Measurements from ENCODE around the gene PINK1. TPM values are rescaled to one million over a fixed set of nuclear protein-coding genes. Genes with fewer than 3 reads are reported as not detected.
A peak's percentile ranks its signal among the peaks of the same experiment; 100 is the strongest.
"Not testable (repeated sequence)": the region's sequence is repeated elsewhere in the genome, so short reads cannot be mapped to it uniquely, and the experiment has no call there.

PINK1 gene
- total RNA-seq, 1 donor from 2014 or later, result 288 TPM

GRCh38 chr1:20663969-20664715 lies 30.9 kb downstream of the PINK1 start:
- intact Hi-C loops (cut with DNase I), result no loop called here
- ATAC-seq (no peak), DNase-seq (ENCODE audit: missing footprints) (no peak)

- intact Hi-C loops (cut with DNase I), result loop anchor here (2.0 kb wide), 1 partner anchor 19 kb away; no protein-coding TSS in a partner anchor
- ATAC-seq, result no peak
- DNase-seq (ENCODE audit: missing footprints), result no peak
These were observed 32.5 kb downstream of the PINK1 start for GRCh38 chr1:20665726-20666125.

GRCh38 chr1:20666146-20666545 lies 32.9 kb downstream of the PINK1 start:
- DNase-seq (ENCODE audit: missing footprints) (no peak), ATAC-seq (no peak)
- intact Hi-C loops (cut with DNase I), result loop anchor here (2.0 kb wide), 1 partner anchor 19 kb away; no protein-coding TSS in a partner anchor

- DNase-seq (ENCODE audit: missing footprints) (no peak), ATAC-seq (no peak)
- intact Hi-C loops (cut with DNase I), result loop anchor here (2.0 kb wide), 1 partner anchor 18 kb away; no protein-coding TSS in a partner anchor
These were observed 33.5 kb downstream of the PINK1 start for GRCh38 chr1:20666804-20667203.

DNA sequence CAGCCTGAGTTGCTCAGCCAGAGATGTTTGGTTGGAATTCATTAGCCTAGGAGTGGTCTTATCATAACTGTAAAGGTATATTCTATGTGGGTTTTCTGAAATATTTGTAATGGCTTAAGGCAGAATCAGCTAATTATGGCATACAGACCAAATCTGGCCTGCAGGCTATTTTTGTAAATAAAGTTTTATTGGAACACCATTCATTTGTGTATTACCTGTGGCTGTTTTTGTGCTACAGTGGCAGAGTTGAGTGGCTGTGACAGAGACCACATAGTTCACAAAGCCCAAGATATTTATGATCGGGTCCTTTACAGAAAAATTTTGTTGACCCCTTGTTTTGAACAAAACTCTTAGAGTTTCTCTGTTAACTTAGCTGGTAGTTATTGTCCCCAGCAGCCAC lies 35.3 kb downstream of the PINK1 start:
- ATAC-seq, result no peak
- intact Hi-C loops (cut with DNase I), result no loop called here
- DNase-seq (ENCODE audit: missing footprints), result no peak

- ATAC-seq (no peak), DNase-seq (ENCODE audit: missing footprints) (no peak)
- intact Hi-C loops (cut with DNase I), result no loop called here
These were observed 37.7 kb downstream of the PINK1 start for GRCh38 chr1:20670936-20671335.

DNA sequence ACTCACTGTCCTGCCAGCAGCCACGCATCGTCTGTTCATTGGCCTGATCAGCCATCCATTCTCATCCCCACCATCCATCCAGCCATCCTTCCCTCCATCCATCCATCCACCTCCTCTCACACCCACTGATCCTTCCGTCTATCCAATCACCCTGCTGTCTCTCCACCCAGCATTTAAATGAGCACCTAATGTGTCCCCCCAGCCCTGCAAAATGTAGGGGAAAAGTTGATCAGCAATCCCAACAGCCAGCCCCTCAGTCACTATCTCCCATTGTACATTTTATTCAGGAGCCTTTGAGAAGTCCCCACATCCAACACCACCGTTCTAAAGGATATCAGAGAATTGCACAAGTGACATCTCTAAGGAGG lies 39.0 kb downstream of the PINK1 start:
- ATAC-seq, result no peak
- DNase-seq (ENCODE audit: missing footprints), result no peak
- intact Hi-C loops (cut with DNase I), result no loop called here

DNA sequence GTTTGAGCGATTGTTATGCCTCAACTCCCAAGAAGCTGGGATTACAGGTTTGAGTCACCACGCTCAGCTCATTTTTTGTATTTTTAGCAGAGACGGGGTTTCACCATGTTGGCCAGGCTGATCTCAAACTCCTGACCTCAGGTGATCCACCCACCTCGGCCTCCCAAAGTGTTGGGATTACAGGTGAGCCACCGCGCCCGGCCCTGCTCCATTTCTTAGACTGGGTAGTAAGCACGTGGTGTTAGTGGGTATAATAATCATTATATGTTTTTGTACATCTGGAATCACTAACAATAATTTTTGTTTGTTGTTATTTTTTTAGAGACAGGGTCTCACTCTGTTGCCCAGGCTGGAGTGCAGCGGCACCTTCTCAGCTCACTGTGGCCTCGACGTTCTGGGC lies 40.4 kb downstream of the PINK1 start:
- intact Hi-C loops (cut with DNase I); ATAC-seq: not testable (repeated sequence)
- DNase-seq (ENCODE audit: missing footprints), result peak; percentile 55

DNA sequence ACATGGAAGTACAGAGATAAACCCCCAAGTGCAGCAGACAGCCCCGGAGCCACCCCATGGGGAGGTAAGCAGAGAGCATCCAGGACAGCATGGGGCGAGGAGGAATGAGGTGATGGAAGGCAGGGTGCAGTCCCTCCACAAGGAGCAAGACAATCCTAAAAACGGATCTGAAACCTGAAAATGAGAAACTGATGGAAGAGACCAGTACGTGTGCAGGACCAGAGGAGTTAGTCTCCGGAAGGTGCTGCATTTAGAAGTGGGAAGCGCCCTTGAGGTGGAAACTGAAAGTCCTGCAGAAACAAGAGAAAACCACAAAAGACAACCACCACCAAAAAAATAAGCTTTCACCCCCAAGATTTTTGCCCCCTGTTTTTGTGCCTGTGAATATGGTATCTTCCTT lies 45.3 kb downstream of the PINK1 start:
- DNase-seq (ENCODE audit: missing footprints) (peak; percentile 15), ATAC-seq (no peak)
- intact Hi-C loops (cut with DNase I), result no loop called here

DNA sequence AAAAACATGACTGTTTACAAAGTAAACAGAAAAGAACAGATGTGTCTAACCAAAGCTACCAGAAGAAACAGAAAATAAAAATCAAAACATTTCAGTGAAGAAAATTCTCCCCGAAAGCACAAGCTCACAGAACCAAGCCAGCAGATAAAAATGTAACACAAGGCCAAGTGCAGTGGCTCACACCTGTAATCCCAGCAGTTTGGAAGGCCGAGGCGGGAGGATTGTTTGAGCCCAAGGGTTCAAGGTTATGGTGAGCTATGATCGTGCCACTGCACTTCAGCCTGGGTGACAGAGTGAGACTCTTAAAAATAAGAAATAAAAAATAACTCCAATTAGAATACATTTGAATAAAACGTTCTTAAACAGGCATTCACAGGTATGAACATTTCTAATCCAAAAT lies 47.0 kb downstream of the PINK1 start:
- DNase-seq (ENCODE audit: missing footprints) (no peak), ATAC-seq (no peak)
- intact Hi-C loops (cut with DNase I), result no loop called here

- ATAC-seq (no peak), DNase-seq (ENCODE audit: missing footprints) (peak; percentile 21)
- intact Hi-C loops (cut with DNase I), result no loop called here
These were observed 48.7 kb downstream of the PINK1 start for GRCh38 chr1:20681999-20682398.

DNA sequence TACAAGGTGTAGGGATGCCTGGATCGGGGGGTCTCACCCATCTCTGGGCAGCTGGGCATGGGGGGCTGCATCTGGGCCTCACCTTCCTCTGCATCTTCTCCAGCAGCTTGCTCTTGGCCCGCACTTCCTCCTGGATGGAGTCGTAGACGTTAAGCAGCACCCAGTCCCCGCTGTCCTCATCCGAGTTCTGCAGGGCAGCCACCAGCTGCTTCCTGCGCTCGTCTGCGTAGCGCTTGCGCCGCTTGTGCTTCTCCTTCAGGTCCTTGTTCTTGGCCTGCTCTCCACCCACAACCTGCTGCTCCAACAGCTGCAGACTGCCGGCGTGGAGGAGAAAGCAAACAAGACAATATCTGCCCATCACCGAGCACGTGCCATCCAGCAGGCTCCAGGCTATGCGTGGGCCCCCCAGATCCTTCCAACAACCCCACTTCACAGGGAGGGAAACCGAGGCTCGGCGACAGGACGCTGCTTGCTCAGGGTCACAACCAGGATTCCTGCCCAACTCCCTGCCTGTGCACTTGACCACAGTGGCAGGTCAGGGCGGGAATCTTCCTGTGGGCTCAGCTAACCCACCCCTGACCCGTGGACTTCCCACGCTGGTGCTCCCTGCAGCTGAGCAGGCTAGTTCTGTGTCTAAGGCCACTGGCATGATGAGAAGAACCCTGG lies 49.4 kb downstream of the PINK1 start:
- intact Hi-C loops (cut with DNase I), result no loop called here
- ATAC-seq (peak; percentile 35), DNase-seq (ENCODE audit: missing footprints) (peak; percentile 69)

DNA sequence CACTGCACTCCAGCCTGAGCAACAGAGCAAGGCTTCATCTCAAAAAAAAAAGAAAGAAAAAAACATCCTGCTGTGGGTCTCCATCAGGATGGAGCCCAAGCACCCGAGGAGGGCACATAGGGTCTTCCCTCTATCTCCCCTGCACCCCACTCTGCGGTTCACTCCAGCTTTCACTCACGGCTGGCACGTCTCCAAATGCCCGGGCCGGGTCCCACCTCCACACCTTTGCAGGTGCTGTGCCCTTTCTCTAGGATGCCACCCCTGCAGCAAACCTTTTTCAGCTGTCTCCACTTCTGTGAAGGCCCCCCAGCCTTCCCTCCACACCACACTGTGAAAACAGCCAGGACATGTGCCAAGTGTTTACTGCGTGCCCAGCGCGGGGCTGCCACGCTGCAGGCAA lies 50.4 kb downstream of the PINK1 start:
- ATAC-seq (no peak), DNase-seq (ENCODE audit: missing footprints) (peak; percentile 20)
- intact Hi-C loops (cut with DNase I), result loop anchor here (2.0 kb wide), 1 partner anchor 17 kb away; no protein-coding TSS in a partner anchor

GRCh38 chr1:20684050-20684620 lies 50.9 kb downstream of the PINK1 start:
- intact Hi-C loops (cut with DNase I), result loop anchor here (2.0 kb wide), 1 partner anchor 17 kb away; no protein-coding TSS in a partner anchor
- peak; percentile 66 for DNase-seq (ENCODE audit: missing footprints)
- ATAC-seq, result no peak

DNA sequence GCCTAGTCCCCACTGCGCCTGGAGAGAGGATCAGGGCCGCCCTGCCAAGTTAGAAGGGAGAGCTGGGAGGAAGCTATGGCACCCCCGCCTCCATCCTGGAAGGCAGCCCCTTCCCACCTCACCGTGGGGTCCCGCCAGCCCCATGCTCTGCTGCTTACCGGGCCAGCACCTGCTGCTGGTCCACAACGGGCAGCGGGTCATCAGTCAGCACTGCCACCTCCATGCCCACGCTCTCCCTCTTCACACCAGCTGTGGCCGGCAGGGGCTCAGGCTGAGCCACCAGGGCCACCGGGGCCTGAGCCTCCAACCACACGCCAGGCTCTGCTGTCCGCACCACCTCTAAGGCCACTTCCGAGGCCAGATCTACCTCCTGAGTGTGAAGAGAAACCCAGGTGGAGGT lies 51.4 kb downstream of the PINK1 start:
- ATAC-seq, result no peak
- intact Hi-C loops (cut with DNase I), result loop anchor here (2.0 kb wide), 1 partner anchor 18 kb away; no protein-coding TSS in a partner anchor
- peak; percentile 46 for DNase-seq (ENCODE audit: missing footprints)

GRCh38 chr1:20685099-20685662 lies 51.9 kb downstream of the PINK1 start:
- DNase-seq (ENCODE audit: missing footprints), result peak; percentile 65
- peak; percentile 50 for ATAC-seq
- intact Hi-C loops (cut with DNase I), result loop anchor here (2.0 kb wide), 1 partner anchor 18 kb away; no protein-coding TSS in a partner anchor

DNA sequence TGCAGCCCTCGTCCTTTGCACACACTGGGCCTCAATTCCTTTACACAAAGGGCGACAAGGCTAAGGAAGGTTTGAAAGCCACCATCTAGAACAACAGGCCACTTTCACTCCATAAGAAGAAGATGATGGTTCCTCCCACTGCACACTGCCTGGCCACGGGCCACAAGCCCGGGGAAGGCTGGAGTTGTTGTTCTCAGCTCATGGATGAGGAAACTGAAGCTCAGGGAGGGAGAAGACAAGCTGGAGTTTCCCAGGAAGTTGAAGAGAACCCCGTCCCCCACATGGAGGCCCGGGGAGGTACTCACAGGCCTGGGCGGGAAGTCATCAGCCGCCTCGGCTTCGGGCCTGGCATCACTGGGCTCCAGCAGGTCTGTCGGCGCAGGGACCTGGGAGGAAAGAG lies 52.5 kb downstream of the PINK1 start:
- ATAC-seq (no peak), DNase-seq (ENCODE audit: missing footprints) (peak; percentile 42)
- intact Hi-C loops (cut with DNase I), result loop anchor here (2.0 kb wide), 1 partner anchor 19 kb away; no protein-coding TSS in a partner anchor

DNA sequence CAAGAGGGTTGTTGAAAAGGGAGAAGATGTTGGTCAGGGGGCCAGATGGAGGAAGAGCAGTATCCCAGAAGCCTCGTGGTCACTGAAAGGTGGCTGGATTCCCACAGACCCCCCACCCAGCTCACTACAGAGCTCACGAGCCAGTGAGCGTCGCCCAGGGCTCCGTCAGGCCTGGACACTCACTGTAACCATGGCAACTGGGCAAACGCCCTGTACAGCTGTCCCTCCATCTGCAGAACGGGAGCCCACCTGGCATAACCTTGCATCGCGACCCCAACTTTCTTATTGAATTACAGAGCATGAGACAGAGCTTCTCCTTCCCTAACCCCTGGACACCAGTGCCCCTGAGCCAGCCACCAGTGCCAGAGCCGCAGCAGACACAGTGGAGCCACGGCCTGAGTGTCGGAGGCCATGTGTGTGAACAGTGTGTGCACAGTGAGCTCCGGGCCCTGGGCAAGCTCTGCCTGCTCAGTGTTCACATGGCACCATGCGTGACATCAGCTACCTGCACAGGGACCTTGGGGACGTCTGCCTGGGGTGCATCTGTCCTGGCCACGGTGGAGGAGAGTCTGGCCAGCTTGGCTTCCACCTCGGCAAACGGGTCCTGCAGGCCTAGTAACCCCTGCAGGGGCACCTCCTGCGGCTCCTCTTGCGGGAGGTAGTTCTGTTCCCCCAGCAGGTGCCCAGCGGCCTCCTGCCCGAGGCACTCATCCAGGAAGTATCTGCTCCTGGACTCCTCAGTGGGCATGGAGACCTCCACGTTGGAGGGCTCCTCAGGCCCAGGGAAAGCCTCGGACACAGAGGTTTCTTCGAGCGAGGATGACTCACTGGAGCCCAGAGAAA lies 53.8 kb downstream of the PINK1 start:
- intact Hi-C loops (cut with DNase I), result no loop called here
- peak; percentile 59 for DNase-seq (ENCODE audit: missing footprints)
- ATAC-seq, result no peak
